Heart left ventricle (tissue), 16 donors: ENCODE data around the gene PEX6. TPM values are rescaled to one million over a fixed set of nuclear protein-coding genes. Genes with fewer than 3 reads are reported as not detected.
A peak's percentile ranks its signal among the peaks of the same experiment; 100 is the strongest.

ENCODE experiments used
- ATAC-seq, 4 donors: fragments of 200-7000 bp; cut with Tn5 transposase; one replicate each; pipeline ENCODE4 v1.9.1; 2020 to 2022; ENCODE audit warnings: moderate library complexity in 4 of 4, mild to moderate bottlenecking in 3 of 4, moderate number of reproducible peaks in 1 of 4
- DNase-seq, 5 donors: peaks; one replicate each; pipeline ENCODE4 v3.0.0-alpha.2; 2020
- H3K27ac ChIP-seq, 12 donors: fragments of 200-600 bp; sonication (generic) in 4 of 12; one replicate each; pipeline versions ENCODE4 v1.5.0 to v1.8.0; 2016 to 2022; ENCODE audit warnings: mild to moderate bottlenecking in 2 of 12
- H3K27me3 ChIP-seq, 9 donors: fragments of 200-600 bp; sonication (generic) in 2 of 9; one replicate each; pipeline versions ENCODE4 v1.5.1 to v1.8.0; 2016 to 2022; ENCODE audit warnings: mild to moderate bottlenecking in 3 of 9
- H3K36me3 ChIP-seq, 9 donors: fragments of 200-600 bp; sonication (generic) in 2 of 9; one replicate each; pipeline versions ENCODE4 v1.5.0 to v1.8.0; 2018 to 2022; ENCODE audit warnings: mild to moderate bottlenecking in 2 of 9
- H3K4me1 ChIP-seq, 12 donors: fragments of 200-600 bp; sonication (generic) in 4 of 12; one replicate each; pipeline versions ENCODE4 v1.5.0 to v1.8.0; 2016 to 2022; ENCODE audit warnings: mild to moderate bottlenecking in 3 of 12
- H3K4me3 ChIP-seq, 12 donors: fragments of 200-600 bp; sonication (generic) in 4 of 12; one replicate each; pipeline versions ENCODE4 v1.5.0 to v1.8.0; 2017 to 2022; ENCODE audit warnings: mild to moderate bottlenecking in 9 of 12, moderate library complexity in 4 of 12
- H3K9me3 ChIP-seq, 12 donors: fragments of 200-600 bp; sonication (generic) in 4 of 12; one replicate each; pipeline versions ENCODE4 v1.5.0 to v1.8.0; 2016 to 2022; ENCODE audit warnings: mild to moderate bottlenecking in 1 of 12
- POLR2A ChIP-seq, 2 donors: fragments of 450-650 bp; IDR thresholded peaks; one replicate each; pipeline ENCODE4 v1.6.1; 2017; ENCODE audit warnings: antibody characterized with exemption in 2 of 2, mild to moderate bottlenecking in 2 of 2, moderate library complexity in 2 of 2
- WGBS, 4 donors: extraction: QIAGEN DNeasy Blood & Tissue Kit in 2 of 4; methylation state at CpG; one replicate each; pipeline versions ENCODE4 v1.1.5 to v1.1.7; 2013 to 2018; 5-methylcytosine and 5-hydroxymethylcytosine counted together
- intact Hi-C, 10 donors: fragments of 100-400 bp; cut with DNase I; formaldehyde crosslinking; loops; one replicate each; pipeline versions ENCODE4 v1.11.1 to v1.14.2; 2022
- polyA plus RNA-seq, 2 donors: library from polyadenylated mRNA; stranded (reverse); fragments of 200-250 nt; gene quantifications; one replicate each; pipeline ENCODE4 v1.2.3, GENCODE V29; 2013
- total RNA-seq, 9 donors: library from RNA; depleted of rRNA in 2 of 9; stranded (reverse); fragments of >200 nt in 2 of 9; fragmentation: NEBNext Ultra II Directional in 3 of 9; extraction: Animal tissue kit (Norgen Biotek cat#: 25700) in 3 of 9; gene quantifications; one replicate each; pipeline versions ENCODE4 v1.1.0 to v1.2.4, GENCODE V29; 2016 to 2023
- TF ChIP-seq, protein P1 (sequence below), 12 donors: fragments of 200-600 bp; sonication (generic) in 4 of 12; IDR thresholded peaks; one replicate each; pipeline versions ENCODE4 v1.5.0 to v1.8.0; 2018 to 2022; ENCODE audit warnings: antibody characterized with exemption in 12 of 12, mild to moderate bottlenecking in 5 of 12
- donor health status: ischemic (EF 13 %, LVEDD 7.1; RV severe dilation, severe dysfunction).
- donor health status: healthy with polysubstance abuse.
- donor health status: DM: no; HTN: yes; CAD: no.
- donor health status: DM: no; HTN: no; CAD: no.
- donor health status: ischemic (EF 25% LVEDD 6.9; RV normal size, moderate dysfunction).
- donor health status: ischemic (EF 25% LVEDD 5.7; RV mildly dilated, moderate dysfunction).
- donor health status: healthy.
- donor health status: DM: yes; HTN: yes; CAD: no.
- donor health status: ischemic (EF 35%, LVEDD 5.7; RV mildly dilated, moderate dysfunction).
- donor health status: nonischemic (EF 11% LVEDD 7.7; RV severe dilation, severe dysfunction).
- donor health status: DM: yes; HTN: yes; CAD: no.
- donor health status: PGD.
- donor health status: ischemic (EF 29% LVEDD 5.4; RV normal size, mild dysfunction).
- donor health status: nonischemic (EF 23%, LVEDD 6.1; RV moderate dilation, normal function).

The PEX6 gene
- total and polyA plus RNA-seq, 11 donors, result 10.3 to 27.3 (median 17.8) TPM

GRCh38 chr6:43011207-43011606 lies 32.2 kb upstream of the PEX6 start:
- peaks cover 4 to 38% (median 28%) of the 10 kb centered on the region in 12 donors for H3K4me1 ChIP-seq
- 67 to 83% (median 77%) methylated on average over 5 to 6 of the region's 6 CpGs for WGBS, 4 donors
- H3K4me3 ChIP-seq, result no peak overlapping the region
- no peaks in the 10 kb centered on the region for H3K9me3 ChIP-seq
- DNase-seq (no peak), ATAC-seq (no peak)
- H3K27me3 ChIP-seq, result no peaks in the 10 kb centered on the region
- TF ChIP-seq, protein P1, sequence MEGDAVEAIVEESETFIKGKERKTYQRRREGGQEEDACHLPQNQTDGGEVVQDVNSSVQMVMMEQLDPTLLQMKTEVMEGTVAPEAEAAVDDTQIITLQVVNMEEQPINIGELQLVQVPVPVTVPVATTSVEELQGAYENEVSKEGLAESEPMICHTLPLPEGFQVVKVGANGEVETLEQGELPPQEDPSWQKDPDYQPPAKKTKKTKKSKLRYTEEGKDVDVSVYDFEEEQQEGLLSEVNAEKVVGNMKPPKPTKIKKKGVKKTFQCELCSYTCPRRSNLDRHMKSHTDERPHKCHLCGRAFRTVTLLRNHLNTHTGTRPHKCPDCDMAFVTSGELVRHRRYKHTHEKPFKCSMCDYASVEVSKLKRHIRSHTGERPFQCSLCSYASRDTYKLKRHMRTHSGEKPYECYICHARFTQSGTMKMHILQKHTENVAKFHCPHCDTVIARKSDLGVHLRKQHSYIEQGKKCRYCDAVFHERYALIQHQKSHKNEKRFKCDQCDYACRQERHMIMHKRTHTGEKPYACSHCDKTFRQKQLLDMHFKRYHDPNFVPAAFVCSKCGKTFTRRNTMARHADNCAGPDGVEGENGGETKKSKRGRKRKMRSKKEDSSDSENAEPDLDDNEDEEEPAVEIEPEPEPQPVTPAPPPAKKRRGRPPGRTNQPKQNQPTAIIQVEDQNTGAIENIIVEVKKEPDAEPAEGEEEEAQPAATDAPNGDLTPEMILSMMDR (IDR thresholded peaks at IDR 0.05), result no peak
- no peak for TF ChIP-seq POLR2A (IDR thresholded peaks at IDR 0.05)
- H3K36me3 ChIP-seq, result peaks cover 0 to 62% (median 58%) of the 10 kb centered on the region in 9 donors
- no peak overlapping the region for H3K27ac ChIP-seq
- intact Hi-C loops, result loop anchor here in 4 of 10 donors (5.0 to 10.0 kb wide), 3 partner anchors 34 to 131 kb away; partner anchors contain the start of gene PEX6 (in 1 of the 4)

- intact Hi-C loops, result loop anchor here in 8 of 10 donors (1.0 to 5.0 kb wide), 7 partner anchors 108 to 136 kb away; no protein-coding TSS in a partner anchor
- Histone ChIP-seq H3K4me3 (no peak overlapping the region), H3K4me1 (peaks cover 0 to 19% (median 12%) of the 10 kb centered on the region in 12 donors), H3K27ac (peak overlapping the region in 3 of 12 donors; percentile 20 to 66 (median 42)), H3K9me3 (no peaks in the 10 kb centered on the region), H3K27me3 (no peaks in the 10 kb centered on the region), H3K36me3 (peaks cover 0 to 71% (median 66%) of the 10 kb centered on the region in 9 donors)
- ATAC-seq (peak; percentile 12 to 25 (median 15)), DNase-seq (peak in 3 of 5 donors; percentile 45 to 75 (median 65))
- 53 to 54% (median 53%) methylated on average over 6 of the region's 6 CpGs for WGBS, 4 donors
- TF ChIP-seq POLR2A (IDR thresholded peaks at IDR 0.05), result no peak
- TF ChIP-seq, protein P1 (IDR thresholded peaks at IDR 0.05), result peak; percentile 13 to 64 (median 45)
Measured at GRCh38 chr6:43009124-43009523, 30.1 kb upstream of the PEX6 start.

GRCh38 chr6:43007126-43007525 lies 28.1 kb upstream of the PEX6 start:
- intact Hi-C loops, result loop anchor here in 3 of 10 donors (5.0 kb wide), 2 partner anchors 120 to 135 kb away; no protein-coding TSS in a partner anchor
- TF ChIP-seq POLR2A (IDR thresholded peaks at IDR 0.05), result no peak
- TF ChIP-seq, protein P1 (IDR thresholded peaks at IDR 0.05), result no peak
- Histone ChIP-seq H3K36me3 (peaks cover 0 to 81% (median 64%) of the 10 kb centered on the region in 9 donors), H3K9me3 (no peaks in the 10 kb centered on the region), H3K4me1 (peaks cover 0 to 7% (median 0%) of the 10 kb centered on the region in 12 donors), H3K27me3 (no peaks in the 10 kb centered on the region), H3K27ac (no peak overlapping the region), H3K4me3 (no peak overlapping the region)
- ATAC-seq (no peak), DNase-seq (peak in 1 of 5 donors; percentile 8)
- WGBS, 4 donors, result 86 to 94% (median 91%) methylated on average over 9 of the region's 9 CpGs

- Histone ChIP-seq H3K4me3 (no peak overlapping the region), H3K4me1 (peaks cover 0 to 6% (median 0%) of the 10 kb centered on the region in 12 donors), H3K27me3 (no peaks in the 10 kb centered on the region), H3K36me3 (peaks cover 0 to 77% (median 55%) of the 10 kb centered on the region in 9 donors), H3K9me3 (no peaks in the 10 kb centered on the region), H3K27ac (no peak overlapping the region)
- TF ChIP-seq, protein P1 (IDR thresholded peaks at IDR 0.05), result no peak
- TF ChIP-seq POLR2A (IDR thresholded peaks at IDR 0.05), result no peak
- 92 to 96% (median 95%) methylated on average over 10 to 11 of the region's 11 CpGs for WGBS, 4 donors
- no peak for DNase-seq
- no peak for ATAC-seq
- intact Hi-C loops, result loop anchor here in 3 of 10 donors (5.0 kb wide), 2 partner anchors 121 to 136 kb away; no protein-coding TSS in a partner anchor
Measured at GRCh38 chr6:43006251-43006650, 27.3 kb upstream of the PEX6 start.
